SK-N-DZ (cell line): ENCODE results near the gene DDC.
A peak's percentile ranks its signal among the peaks of the same experiment; 100 is the strongest.
"Not testable (repeated sequence)": the region's sequence is repeated elsewhere in the genome, so short reads cannot be mapped to it uniquely, and the experiment has no call there.

ENCODE experiments used
- DNase-seq: peaks from one replicate; pipeline ENCODE4 v3.0.0-alpha.2; 2015; ENCODE audit warnings: low spot score

The DDC gene

DNA sequence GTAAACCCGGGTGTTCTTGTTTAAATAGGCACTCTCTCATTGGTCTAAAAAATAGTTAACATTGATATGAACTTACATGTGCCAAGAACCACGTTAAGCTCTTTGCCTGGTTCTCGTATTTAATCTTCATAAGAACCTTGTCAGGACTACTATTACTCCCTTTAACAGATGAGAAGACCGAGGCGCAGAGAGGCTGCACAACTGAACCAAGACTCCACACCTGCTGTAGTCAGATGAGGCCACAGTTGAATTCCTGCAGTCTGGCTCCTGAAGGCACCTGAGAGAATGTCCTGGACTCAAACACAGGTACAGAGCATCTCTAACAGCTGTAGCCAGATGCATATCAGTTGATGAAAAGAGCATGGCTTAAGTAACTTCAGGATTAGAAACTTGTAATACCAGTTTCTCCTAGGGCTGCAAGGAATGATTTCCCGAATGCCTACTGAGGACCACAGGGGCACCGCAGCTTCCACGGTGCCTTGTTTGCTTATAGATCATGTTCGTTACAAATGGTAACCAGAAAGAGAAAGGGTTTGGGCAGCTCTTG lies 9.5 kb downstream of the DDC start:
- no peak for DNase-seq

DNA sequence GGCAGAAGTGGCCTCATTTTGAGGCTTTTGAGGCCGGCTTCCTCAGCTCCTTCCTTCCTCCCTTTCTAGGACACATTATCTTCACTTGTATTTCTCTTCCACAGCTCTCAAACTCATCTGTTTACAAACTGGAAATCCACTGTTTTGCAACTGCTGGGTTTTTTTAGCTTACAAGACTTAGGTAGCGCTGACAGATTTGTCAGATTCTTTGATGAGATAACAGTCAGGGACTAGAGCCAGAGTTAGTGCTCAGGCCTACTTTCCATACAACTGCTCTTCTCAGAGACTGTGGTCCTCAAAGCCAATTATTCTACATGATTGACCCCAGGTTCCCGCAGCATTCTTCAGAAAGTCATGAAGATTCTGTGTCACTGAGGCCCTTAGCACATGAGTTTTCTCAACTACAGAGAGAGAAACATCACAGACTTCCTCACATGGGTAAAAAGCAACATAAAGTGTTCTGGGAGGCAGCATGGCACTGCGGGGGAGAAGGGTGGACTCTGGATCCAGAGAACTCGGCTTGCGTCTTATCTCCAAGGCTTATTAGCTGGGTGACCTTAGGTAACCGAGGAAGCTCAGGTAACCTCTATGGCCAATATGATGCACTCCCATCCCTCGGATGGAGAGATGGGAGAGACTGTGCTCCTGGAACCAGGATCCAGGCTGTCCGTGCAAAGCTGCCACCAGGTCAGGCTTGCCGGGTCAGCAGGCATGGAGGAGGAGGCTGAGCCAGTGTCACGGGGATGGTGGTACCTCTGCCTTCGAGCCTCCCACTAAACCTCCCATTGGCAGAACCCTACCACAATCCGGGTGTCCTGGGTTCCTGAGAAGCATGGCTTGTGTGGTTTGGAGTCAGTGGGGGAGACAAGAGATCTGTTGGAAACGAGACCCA lies 10.5 kb downstream of the DDC start:
- peak; percentile 76 for DNase-seq

DNA sequence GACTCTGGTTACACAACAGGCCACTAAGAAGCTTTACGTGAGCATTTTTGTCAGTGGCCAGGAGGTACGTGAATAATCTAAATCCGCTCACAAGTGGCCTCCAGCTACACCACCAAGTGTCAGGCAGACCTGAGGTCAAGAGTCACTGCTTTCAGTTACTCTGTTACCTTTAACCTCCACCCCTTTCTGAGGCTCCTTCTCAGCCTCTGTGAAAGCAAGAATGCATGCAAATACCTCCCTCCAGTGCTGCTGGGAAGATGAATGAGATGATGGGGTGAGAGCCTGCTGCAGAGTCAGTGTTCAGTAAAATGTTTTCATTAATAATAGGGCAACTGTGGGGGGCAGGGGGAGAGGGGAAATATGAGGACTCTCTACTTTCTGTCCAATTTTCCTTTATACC lies 11.2 kb downstream of the DDC start:
- DNase-seq = no peak

DNA sequence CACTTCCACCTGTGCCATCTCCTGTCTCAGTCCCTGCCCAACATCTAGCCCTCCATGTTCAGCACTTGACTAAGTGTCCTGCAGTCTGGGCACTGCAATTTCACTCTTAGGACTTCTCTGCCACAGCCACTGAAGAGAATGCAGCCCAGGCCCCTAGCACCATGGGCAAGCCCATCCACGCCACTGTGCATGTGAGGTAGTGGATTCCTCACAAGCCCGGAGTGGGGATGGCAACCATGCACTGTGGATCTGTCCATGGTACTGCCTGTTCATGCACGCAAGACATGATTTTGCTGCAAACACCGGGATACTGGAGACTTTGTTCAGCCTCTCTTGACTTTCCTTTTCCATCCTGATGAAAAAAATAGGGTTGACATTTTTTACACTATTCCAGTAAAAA lies 12.3 kb downstream of the DDC start:
- no peak for DNase-seq

DNA sequence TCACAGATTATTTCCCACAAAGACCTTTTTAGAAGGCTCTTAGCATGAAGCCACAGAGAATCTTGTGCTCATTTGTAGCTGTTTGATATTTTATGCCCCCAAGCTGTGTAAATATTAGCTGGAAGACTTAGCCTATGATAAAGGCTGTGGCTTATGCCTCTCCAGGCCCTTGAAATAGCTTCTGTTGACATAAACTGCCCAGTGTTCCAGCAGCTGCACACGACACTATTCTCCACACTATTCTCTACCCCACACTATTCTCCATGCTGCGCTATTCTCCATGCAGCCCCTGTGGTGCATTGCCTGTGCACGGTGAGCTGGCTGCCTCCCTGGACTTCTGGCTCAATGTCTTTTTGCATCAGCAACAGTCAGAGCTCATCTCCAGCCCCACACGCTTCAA lies 13.1 kb downstream of the DDC start:
- DNase-seq = no peak

- not testable (repeated sequence) for DNase-seq
These were observed 19.6 kb downstream of the DDC start for GRCh38 chr7:50545613-50546012.

- no peak for DNase-seq
These were observed 20.2 kb downstream of the DDC start for GRCh38 chr7:50544992-50545391.

GRCh38 chr7:50543776-50544442 lies 21.3 kb downstream of the DDC start:
- DNase-seq = no peak

- DNase-seq = no peak
These were observed 23.1 kb downstream of the DDC start for GRCh38 chr7:50542132-50542531.

DNA sequence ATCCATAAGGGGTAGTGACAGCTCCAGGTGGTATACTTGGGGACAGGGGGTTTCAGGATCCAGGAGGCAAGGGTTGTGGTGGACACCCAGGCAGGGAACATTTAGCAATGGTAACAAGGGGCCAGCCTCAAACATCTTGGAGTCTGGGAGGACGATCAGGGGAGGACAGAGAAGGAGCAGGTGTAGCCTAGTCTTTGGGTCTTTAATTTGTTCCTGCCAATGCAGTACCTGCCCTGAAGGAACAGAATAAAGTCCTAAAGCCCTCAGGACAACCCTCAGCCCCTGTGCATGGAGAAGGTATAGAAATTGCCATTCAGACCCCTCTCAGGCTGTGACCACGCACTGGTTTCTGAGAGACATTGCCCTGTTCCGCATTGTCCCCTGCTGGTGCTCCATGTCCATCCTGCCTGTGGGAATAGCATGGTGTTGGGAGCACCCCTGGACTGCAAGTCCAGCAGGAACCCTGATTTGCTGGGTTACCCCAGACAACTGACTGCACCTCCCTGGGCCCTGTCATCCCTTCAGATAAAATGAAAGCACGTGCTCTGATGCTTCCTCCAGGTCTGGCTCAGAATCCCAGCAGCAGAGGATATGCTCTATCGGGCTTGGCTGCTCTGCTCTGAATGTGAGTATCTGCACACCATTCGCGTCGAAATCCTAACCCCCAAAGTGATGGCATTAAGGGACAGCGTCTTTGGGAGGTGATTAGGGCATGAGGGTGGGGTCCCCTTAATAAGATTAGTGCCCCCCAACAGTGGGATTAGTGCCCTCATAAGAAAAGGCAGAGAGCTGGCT lies 24.2 kb downstream of the DDC start:
- no peak for DNase-seq

- DNase-seq = no peak
These were observed 25.5 kb downstream of the DDC start for GRCh38 chr7:50539725-50540124.

- no peak for DNase-seq
These were observed 26.7 kb downstream of the DDC start for GRCh38 chr7:50538478-50538877.

GRCh38 chr7:50537417-50537816 lies 27.8 kb downstream of the DDC start:
- no peak for DNase-seq

- peak; percentile 32 for DNase-seq
These were observed 29.9 kb downstream of the DDC start for GRCh38 chr7:50535291-50535711.

DNA sequence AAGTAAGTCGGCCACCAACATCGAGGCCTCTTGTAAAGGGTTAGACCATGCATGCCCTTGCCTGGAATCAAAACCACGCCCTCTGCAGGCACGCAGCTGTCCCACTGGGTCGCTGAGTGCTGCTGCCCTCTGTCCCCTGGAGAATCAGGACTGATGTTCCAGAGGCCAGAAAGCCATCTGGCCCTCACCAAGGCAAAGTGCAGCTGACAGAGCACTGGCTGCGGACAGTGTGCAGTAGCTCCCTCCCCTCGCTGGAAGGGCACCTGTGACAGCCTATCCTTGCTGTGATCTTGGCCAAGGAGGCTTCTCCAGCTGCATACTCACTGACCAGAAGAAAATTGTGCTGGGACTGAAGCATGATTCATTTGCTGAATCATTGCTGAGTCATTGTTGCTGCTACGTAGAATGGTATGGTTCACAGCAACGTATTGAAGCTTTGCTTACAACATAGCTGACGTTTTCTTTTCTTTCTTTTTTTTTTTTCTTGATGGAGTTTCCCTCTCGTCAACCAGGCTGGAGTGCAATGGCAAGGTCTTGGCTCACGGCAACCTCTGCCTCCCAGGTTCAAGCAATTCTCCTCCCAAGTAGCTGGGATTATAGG lies 30.4 kb downstream of the DDC start:
- peak; percentile 93 for DNase-seq

DNA sequence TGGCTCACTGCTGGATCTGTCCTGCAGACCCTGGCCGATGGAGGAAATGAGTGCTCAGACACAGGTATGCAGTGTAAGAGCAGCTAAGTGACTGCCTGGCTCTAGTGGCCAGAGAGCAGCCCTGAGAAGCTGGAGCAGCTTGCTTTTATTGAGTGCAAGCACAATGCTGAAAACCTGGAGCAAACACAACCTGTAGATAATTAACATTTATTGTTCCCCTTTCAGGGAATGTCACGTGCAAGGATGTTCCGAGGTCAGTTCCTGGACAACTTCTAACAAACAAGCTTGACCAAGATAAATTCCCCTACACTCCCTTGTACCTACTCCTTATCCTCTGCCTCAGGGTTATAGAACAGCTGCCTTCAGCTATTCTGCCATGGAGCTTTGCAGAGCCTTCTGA lies 31.3 kb downstream of the DDC start:
- DNase-seq = no peak

DNA sequence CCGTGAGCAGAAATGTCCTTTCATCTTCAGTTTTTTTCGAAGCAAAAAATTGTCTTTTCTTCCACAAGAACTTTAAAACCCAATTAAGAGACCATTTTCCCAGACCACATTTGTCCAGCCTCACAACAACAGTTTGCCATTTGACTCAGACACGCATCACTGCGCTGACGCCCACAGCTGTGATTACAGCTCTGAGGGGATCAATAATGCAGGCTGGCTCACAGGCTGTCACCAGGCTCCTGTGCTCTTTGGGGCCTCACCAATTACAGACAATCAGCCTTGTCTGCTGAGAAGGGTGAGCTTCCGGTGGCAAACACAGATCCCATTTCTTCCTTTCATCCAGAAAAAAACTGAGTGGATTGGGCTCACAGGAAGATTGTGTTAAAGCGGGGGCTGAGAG lies 33.3 kb downstream of the DDC start:
- peak; percentile 92 for DNase-seq

- DNase-seq = peak; percentile 96
These were observed 33.7 kb downstream of the DDC start for GRCh38 chr7:50531401-50531911.

GRCh38 chr7:50530766-50531165 lies 34.4 kb downstream of the DDC start:
- DNase-seq = no peak

DNA sequence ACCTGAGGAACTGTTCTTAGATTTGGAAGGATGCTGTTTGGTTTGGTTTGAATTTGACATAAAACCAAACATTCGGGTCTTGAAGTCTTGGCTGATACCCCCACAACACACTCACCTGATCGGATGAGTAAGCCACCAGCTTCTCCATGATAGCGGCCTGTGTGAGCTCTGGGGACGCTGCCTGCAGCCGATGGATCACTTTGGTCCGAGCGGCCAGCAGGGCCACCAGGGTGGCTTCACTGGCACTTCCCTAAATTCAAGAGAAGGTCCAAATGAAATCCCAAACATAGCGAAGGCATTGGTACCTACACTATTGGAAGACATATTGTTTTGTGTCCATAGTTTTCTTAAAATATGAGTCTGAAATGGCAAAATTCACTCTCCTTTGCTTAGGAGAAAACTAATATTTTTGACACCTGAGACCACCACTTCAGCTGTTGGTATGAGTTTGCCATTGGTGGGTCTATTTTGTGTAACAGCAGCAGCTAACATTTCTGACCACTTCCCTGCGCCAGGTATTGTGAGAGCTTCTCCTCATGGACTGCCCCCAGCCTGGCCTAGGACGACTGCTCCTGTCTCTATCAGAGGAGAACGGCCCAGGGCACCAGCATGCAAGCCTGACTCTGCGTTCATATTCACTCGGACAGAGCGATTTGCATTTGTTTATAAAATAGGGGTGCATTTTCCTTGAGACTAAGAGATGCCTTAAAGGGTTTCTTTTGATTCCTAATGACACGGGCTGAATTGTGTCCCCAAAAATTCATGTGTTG lies 35.9 kb downstream of the DDC start:
- no peak for DNase-seq
